Subcutaneous abdominal adipose tissue (tissue), 5 donors: ENCODE data around the gene USP17L27.
"Not testable (repeated sequence)": the region's sequence is repeated elsewhere in the genome, so short reads cannot be mapped to it uniquely, and the experiment has no call there.

Experiments used
- H3K27ac ChIP-seq: one replicate; pipeline ENCODE4 v1.7.0; 2013; ENCODE audit warnings: low read depth, mild to moderate bottlenecking, inconsistent platforms, low read length, moderate library complexity
- H3K27me3 ChIP-seq, 5 donors: one replicate each; pipeline ENCODE4 v1.7.0; 2013; ENCODE audit warnings: low read length in 5 of 5, inconsistent platforms in 1 of 5; ENCODE audit not compliant: control insufficient read depth in 5 of 5, insufficient read depth in 4 of 5
- H3K36me3 ChIP-seq, 5 donors: one replicate each; pipeline ENCODE4 v1.7.0; 2013; ENCODE audit warnings: low read length in 5 of 5; ENCODE audit not compliant: control insufficient read depth in 5 of 5, insufficient read depth in 5 of 5
- H3K4me1 ChIP-seq, 5 donors: one replicate each; pipeline ENCODE4 v1.7.0; 2013; ENCODE audit warnings: low read length in 5 of 5, mild to moderate bottlenecking in 3 of 5, moderate library complexity in 1 of 5; ENCODE audit not compliant: control insufficient read depth in 5 of 5, insufficient read depth in 5 of 5
- H3K4me3 ChIP-seq, 5 donors: one replicate each; pipeline ENCODE4 v1.7.0; 2013; ENCODE audit warnings: low read length in 5 of 5, low read depth in 1 of 5
- H3K9ac ChIP-seq, 5 donors: one replicate each; pipeline ENCODE4 v1.7.0; 2013; ENCODE audit warnings: low read length in 5 of 5, mild to moderate bottlenecking in 4 of 5, moderate library complexity in 3 of 5
- H3K9me3 ChIP-seq, 5 donors: one replicate each; pipeline ENCODE4 v1.7.0; 2013; ENCODE audit warnings: low read length in 5 of 5; ENCODE audit not compliant: control insufficient read depth in 5 of 5
- donor health status: healthy.
- donor health status: healthy.
- donor health status: healthy.
- donor health status: healthy.
- donor health status: healthy.

Gene USP17L27, protein sequence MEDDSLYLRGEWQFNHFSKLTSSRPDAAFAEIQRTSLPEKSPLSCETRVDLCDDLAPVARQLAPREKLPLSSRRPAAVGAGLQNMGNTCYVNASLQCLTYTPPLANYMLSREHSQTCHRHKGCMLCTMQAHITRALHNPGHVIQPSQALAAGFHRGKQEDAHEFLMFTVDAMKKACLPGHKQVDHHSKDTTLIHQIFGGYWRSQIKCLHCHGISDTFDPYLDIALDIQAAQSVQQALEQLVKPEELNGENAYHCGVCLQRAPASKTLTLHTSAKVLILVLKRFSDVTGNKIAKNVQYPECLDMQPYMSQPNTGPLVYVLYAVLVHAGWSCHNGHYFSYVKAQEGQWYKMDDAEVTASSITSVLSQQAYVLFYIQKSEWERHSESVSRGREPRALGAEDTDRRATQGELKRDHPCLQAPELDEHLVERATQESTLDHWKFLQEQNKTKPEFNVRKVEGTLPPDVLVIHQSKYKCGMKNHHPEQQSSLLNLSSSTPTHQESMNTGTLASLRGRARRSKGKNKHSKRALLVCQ

DNA sequence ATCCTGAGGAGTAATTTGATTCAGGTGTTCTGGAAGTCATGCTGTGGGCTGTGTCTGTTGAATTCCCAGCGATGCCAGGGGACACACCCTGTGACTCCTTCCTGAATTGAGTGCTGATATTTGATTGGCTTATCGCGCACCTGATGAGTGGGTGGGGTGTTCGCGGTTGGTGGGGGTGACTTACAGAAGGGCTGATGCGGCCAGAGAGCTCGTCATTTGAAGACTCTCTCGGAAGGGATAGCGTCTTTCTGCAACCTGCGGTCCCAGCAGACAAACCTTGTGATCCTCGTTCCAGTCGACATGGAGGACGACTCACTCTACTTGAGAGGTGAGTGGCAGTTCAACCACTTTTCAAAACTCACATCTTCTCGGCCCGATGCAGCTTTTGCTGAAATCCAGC is at the start of gene USP17L27:
Gene USP17L27 (plus strand): TSS at position 301 of the 400 bp plus-strand sequence. CDS start 0 bp downstream, at position 301.
- not testable (repeated sequence) for H3K4me3 ChIP-seq, H3K36me3 ChIP-seq, H3K4me1 ChIP-seq, H3K9ac ChIP-seq, H3K9me3 ChIP-seq, H3K27ac ChIP-seq, H3K27me3 ChIP-seq

DNA sequence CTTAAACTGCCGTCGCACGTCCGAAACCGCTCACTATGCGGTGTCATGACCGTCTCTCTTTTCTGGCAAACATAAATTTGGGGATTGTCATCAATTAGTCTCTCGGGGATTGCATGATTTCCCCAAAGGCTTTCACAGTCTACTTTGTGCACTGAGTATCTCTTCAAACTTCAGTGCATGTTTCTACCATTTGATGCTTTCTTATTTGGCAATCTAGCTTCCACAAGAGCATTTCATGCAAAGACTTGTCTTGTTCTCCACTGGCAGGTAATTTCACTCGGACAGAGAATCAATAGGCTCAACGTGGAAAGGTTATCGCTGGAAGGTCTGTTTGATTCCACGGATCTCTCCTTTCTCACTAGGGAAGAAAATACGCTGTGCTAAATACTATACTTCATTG is 19.8 kb upstream of the USP17L27 start:
- H3K27ac ChIP-seq, H3K27me3 ChIP-seq, H3K9ac ChIP-seq, H3K4me1 ChIP-seq, H3K4me3 ChIP-seq, H3K9me3 ChIP-seq, H3K36me3 ChIP-seq: not testable (repeated sequence)

DNA sequence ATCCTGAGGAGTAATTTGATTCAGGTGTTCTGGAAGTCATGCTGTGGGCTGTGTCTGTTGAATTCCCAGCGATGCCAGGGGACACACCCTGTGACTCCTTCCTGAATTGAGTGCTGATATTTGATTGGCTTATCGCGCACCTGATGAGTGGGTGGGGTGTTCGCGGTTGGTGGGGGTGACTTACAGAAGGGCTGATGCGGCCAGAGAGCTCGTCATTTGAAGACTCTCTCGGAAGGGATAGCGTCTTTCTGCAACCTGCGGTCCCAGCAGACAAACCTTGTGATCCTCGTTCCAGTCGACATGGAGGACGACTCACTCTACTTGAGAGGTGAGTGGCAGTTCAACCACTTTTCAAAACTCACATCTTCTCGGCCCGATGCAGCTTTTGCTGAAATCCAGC is 19.1 kb upstream of the USP17L27 start, which contains the start of gene USP17L24:
Gene USP17L24 (plus strand): TSS at position 301 of the 400 bp plus-strand sequence. CDS start 0 bp downstream, at position 301.
- not testable (repeated sequence) for H3K27ac ChIP-seq, H3K27me3 ChIP-seq, H3K9me3 ChIP-seq, H3K36me3 ChIP-seq, H3K4me3 ChIP-seq, H3K4me1 ChIP-seq, H3K9ac ChIP-seq

DNA sequence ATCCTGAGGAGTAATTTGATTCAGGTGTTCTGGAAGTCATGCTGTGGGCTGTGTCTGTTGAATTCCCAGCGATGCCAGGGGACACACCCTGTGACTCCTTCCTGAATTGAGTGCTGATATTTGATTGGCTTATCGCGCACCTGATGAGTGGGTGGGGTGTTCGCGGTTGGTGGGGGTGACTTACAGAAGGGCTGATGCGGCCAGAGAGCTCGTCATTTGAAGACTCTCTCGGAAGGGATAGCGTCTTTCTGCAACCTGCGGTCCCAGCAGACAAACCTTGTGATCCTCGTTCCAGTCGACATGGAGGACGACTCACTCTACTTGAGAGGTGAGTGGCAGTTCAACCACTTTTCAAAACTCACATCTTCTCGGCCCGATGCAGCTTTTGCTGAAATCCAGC is 14.3 kb upstream of the USP17L27 start, which contains the start of gene USP17L25:
Gene USP17L25 (plus strand): TSS at position 301 of the 400 bp plus-strand sequence. CDS start 0 bp downstream, at position 301.
- not testable (repeated sequence) for H3K36me3 ChIP-seq, H3K27me3 ChIP-seq

DNA sequence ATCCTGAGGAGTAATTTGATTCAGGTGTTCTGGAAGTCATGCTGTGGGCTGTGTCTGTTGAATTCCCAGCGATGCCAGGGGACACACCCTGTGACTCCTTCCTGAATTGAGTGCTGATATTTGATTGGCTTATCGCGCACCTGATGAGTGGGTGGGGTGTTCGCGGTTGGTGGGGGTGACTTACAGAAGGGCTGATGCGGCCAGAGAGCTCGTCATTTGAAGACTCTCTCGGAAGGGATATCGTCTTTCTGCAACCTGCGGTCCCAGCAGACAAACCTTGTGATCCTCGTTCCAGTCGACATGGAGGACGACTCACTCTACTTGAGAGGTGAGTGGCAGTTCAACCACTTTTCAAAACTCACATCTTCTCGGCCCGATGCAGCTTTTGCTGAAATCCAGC is 9.6 kb upstream of the USP17L27 start, which contains the start of gene USP17L26:
Gene USP17L26 (plus strand): TSS at position 301 of the 400 bp plus-strand sequence. CDS start 0 bp downstream, at position 301.
- not testable (repeated sequence) for H3K36me3 ChIP-seq, H3K4me1 ChIP-seq, H3K27ac ChIP-seq, H3K9me3 ChIP-seq, H3K4me3 ChIP-seq, H3K27me3 ChIP-seq, H3K9ac ChIP-seq

More for the DNA sequence above, 14.3 kb upstream of the USP17L27 start, which contains the start of gene USP17L25:
- H3K4me3 ChIP-seq, H3K9ac ChIP-seq, H3K27ac ChIP-seq, H3K9me3 ChIP-seq, H3K4me1 ChIP-seq: not testable (repeated sequence)

DNA sequence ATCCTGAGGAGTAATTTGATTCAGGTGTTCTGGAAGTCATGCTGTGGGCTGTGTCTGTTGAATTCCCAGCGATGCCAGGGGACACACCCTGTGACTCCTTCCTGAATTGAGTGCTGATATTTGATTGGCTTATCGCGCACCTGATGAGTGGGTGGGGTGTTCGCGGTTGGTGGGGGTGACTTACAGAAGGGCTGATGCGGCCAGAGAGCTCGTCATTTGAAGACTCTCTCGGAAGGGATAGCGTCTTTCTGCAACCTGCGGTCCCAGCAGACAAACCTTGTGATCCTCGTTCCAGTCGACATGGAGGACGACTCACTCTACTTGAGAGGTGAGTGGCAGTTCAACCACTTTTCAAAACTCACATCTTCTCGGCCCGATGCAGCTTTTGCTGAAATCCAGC is 4.8 kb upstream of the USP17L27 start, which contains the start of gene USP17L5:
Gene USP17L5 (plus strand): TSS at position 301 of the 400 bp plus-strand sequence. CDS start 0 bp downstream, at position 301.
- H3K9me3 ChIP-seq, H3K9ac ChIP-seq, H3K4me1 ChIP-seq: not testable (repeated sequence)

DNA sequence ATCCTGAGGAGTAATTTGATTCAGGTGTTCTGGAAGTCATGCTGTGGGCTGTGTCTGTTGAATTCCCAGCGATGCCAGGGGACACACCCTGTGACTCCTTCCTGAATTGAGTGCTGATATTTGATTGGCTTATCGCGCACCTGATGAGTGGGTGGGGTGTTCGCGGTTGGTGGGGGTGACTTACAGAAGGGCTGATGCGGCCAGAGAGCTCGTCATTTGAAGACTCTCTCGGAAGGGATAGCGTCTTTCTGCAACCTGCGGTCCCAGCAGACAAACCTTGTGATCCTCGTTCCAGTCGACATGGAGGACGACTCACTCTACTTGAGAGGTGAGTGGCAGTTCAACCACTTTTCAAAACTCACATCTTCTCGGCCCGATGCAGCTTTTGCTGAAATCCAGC is 4.6 kb downstream of the USP17L27 start, which contains the start of gene USP17L28:
Gene USP17L28 (plus strand): TSS at position 301 of the 400 bp plus-strand sequence. CDS start 0 bp downstream, at position 301.
- not testable (repeated sequence) for H3K4me3 ChIP-seq, H3K9ac ChIP-seq, H3K4me1 ChIP-seq, H3K27ac ChIP-seq, H3K27me3 ChIP-seq, H3K36me3 ChIP-seq, H3K9me3 ChIP-seq

More for the DNA sequence above, 4.8 kb upstream of the USP17L27 start, which contains the start of gene USP17L5:
- not testable (repeated sequence) for H3K36me3 ChIP-seq, H3K27ac ChIP-seq, H3K4me3 ChIP-seq, H3K27me3 ChIP-seq

DNA sequence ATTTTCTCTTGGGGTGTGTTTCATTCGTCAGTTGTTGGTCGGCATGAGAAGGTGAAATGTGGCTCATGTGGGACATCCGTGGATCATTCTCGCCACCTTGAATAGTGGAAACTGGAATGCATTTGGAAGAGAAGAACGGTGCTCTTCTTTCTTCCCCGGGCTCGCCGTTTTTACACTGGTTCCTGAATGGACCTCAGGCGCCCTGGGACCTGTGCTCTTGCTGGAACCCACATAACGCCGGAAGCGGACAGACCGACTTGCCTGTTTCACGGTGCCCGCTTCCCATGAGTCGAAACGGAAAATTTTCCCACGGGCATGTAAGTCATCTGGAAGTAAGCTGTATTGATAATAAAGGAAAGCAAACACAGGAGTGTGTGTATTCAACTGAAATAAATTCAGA is 6.9 kb downstream of the USP17L27 start:
- H3K4me3 ChIP-seq, H3K9me3 ChIP-seq, H3K4me1 ChIP-seq, H3K27me3 ChIP-seq, H3K27ac ChIP-seq, H3K36me3 ChIP-seq, H3K9ac ChIP-seq: not testable (repeated sequence)

DNA sequence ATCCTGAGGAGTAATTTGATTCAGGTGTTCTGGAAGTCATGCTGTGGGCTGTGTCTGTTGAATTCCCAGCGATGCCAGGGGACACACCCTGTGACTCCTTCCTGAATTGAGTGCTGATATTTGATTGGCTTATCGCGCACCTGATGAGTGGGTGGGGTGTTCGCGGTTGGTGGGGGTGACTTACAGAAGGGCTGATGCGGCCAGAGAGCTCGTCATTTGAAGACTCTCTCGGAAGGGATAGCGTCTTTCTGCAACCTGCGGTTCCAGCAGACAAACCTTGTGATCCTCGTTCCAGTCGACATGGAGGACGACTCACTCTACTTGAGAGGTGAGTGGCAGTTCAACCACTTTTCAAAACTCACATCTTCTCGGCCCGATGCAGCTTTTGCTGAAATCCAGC is 9.4 kb downstream of the USP17L27 start, which contains the start of gene USP17L29:
Gene USP17L29 (plus strand): TSS at position 301 of the 400 bp plus-strand sequence. CDS start 0 bp downstream, at position 301.
- not testable (repeated sequence) for H3K9me3 ChIP-seq, H3K36me3 ChIP-seq, H3K4me1 ChIP-seq, H3K27me3 ChIP-seq, H3K27ac ChIP-seq, H3K4me3 ChIP-seq, H3K9ac ChIP-seq

DNA sequence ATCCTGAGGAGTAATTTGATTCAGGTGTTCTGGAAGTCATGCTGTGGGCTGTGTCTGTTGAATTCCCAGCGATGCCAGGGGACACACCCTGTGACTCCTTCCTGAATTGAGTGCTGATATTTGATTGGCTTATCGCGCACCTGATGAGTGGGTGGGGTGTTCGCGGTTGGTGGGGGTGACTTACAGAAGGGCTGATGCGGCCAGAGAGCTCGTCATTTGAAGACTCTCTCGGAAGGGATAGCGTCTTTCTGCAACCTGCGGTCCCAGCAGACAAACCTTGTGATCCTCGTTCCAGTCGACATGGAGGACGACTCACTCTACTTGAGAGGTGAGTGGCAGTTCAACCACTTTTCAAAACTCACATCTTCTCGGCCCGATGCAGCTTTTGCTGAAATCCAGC is 18.9 kb downstream of the USP17L27 start, which contains the start of gene USP17L30:
Gene USP17L30 (plus strand): TSS at position 301 of the 400 bp plus-strand sequence. CDS start 0 bp downstream, at position 301.
- not testable (repeated sequence) for H3K27ac ChIP-seq, H3K9ac ChIP-seq, H3K4me1 ChIP-seq, H3K27me3 ChIP-seq, H3K36me3 ChIP-seq, H3K9me3 ChIP-seq, H3K4me3 ChIP-seq
